ENCODE measurements around the gene POLRMT. TPM values are rescaled to one million over a fixed set of nuclear protein-coding genes. Genes with fewer than 3 reads are reported as not detected.

POLRMT gene
- total and polyA plus RNA-seq, 2 experiments from 2014 or later, result 98.0 to 148 TPM

GRCh38 chr19:609004-609346 lies 24.4 kb downstream of the POLRMT start:
- Histone ChIP-seq H3K4me1 (ENCODE audit: insufficient read depth) (no peaks in the 10 kb centered on the region), H2AFZ (no peak overlapping the region), H3K79me2 (replicated peaks; ENCODE audit: insufficient read depth) (no peaks in the 10 kb centered on the region), H3K9me2 (ENCODE audit: insufficient read depth) (no peaks in the 10 kb centered on the region), H4K20me1 (replicated peaks; ENCODE audit: insufficient read depth) (no peaks in the 10 kb centered on the region; the same call in 1 of the 2 replicates), H3K36me3 (ENCODE audit: insufficient read depth) (no peaks in the 10 kb centered on the region), H3K4me2 (no peak overlapping the region), H3K4me3 (no peak overlapping the region), H3F3A (replicated peaks; ENCODE audit: low read depth) (no peaks in the 10 kb centered on the region), H3K27ac (ENCODE audit: low read depth) (no peak overlapping the region), H3K27me3 (ENCODE audit: insufficient read depth) (no peaks in the 10 kb centered on the region)
- H3K9me3 Mint-ChIP-seq, result peaks cover 16% of the 10 kb centered on the region; the same call in 2 of the 3 replicates
- TF ChIP-seq STAT1 (IDR thresholded peaks at IDR 0.05; ENCODE audit: unreplicated experiment) (no peak), EZH2 (IDR thresholded peaks at IDR 0.05; ENCODE audit: low read depth, unreplicated experiment) (no peak), CREB1 (CRISPR knock-in tag; IDR thresholded peaks at IDR 0.05; ENCODE audit: low read depth) (no peak), NANOG (IDR thresholded peaks at IDR 0.05; ENCODE audit: borderline replicate concordance) (no peak), POLR2AphosphoS5 (IDR thresholded peaks at IDR 0.05; ENCODE audit: low read depth) (no peak), ZNF331 (CRISPR knock-in tag; IDR thresholded peaks at IDR 0.05; ENCODE audit: low read depth) (no peak), EZH2phosphoT487 (IDR thresholded peaks at IDR 0.05; ENCODE audit: unreplicated experiment) (no peak)
- TF ChIP-seq, protein P1, sequence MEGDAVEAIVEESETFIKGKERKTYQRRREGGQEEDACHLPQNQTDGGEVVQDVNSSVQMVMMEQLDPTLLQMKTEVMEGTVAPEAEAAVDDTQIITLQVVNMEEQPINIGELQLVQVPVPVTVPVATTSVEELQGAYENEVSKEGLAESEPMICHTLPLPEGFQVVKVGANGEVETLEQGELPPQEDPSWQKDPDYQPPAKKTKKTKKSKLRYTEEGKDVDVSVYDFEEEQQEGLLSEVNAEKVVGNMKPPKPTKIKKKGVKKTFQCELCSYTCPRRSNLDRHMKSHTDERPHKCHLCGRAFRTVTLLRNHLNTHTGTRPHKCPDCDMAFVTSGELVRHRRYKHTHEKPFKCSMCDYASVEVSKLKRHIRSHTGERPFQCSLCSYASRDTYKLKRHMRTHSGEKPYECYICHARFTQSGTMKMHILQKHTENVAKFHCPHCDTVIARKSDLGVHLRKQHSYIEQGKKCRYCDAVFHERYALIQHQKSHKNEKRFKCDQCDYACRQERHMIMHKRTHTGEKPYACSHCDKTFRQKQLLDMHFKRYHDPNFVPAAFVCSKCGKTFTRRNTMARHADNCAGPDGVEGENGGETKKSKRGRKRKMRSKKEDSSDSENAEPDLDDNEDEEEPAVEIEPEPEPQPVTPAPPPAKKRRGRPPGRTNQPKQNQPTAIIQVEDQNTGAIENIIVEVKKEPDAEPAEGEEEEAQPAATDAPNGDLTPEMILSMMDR (conservative IDR thresholded peaks at IDR 0.05; ENCODE audit: low read depth in 2 of 2), result no peak
- DNase-seq (ENCODE audit: low spot score), result no peak
- peaks cover 4% of the 10 kb centered on the region; the same call in 1 of the 3 replicates for H3K36me3 Mint-ChIP-seq (ENCODE audit: low read depth)
- H3K4me3 Mint-ChIP-seq, result no peak overlapping the region
- H3K27ac Mint-ChIP-seq, result no peak overlapping the region
- no peak for ATAC-seq
- H3K27me3 Mint-ChIP-seq (ENCODE audit: insufficient read depth, low read depth, poor library complexity), result peaks cover 6% of the 10 kb centered on the region
- H3K4me1 Mint-ChIP-seq, result peaks cover 4% of the 10 kb centered on the region

- H3K27me3 Mint-ChIP-seq (ENCODE audit: insufficient read depth, low read depth, poor library complexity), result peaks cover 6% of the 10 kb centered on the region
- Histone ChIP-seq H3K36me3 (ENCODE audit: insufficient read depth) (no peaks in the 10 kb centered on the region), H3K4me1 (ENCODE audit: insufficient read depth) (no peaks in the 10 kb centered on the region), H3K27me3 (ENCODE audit: insufficient read depth) (no peaks in the 10 kb centered on the region), H3K4me2 (no peak overlapping the region), H3K9me2 (ENCODE audit: insufficient read depth) (no peaks in the 10 kb centered on the region), H2AFZ (no peak overlapping the region), H3K27ac (ENCODE audit: low read depth) (no peak overlapping the region), H3F3A (replicated peaks; ENCODE audit: low read depth) (no peaks in the 10 kb centered on the region), H3K79me2 (replicated peaks; ENCODE audit: insufficient read depth) (no peaks in the 10 kb centered on the region), H3K4me3 (no peak overlapping the region), H4K20me1 (replicated peaks; ENCODE audit: insufficient read depth) (no peaks in the 10 kb centered on the region; the same call in 1 of the 2 replicates)
- no peak for ATAC-seq
- peaks cover 20% of the 10 kb centered on the region for H3K9me3 Mint-ChIP-seq
- H3K4me3 Mint-ChIP-seq, result no peak overlapping the region
- no peak overlapping the region for H3K27ac Mint-ChIP-seq
- DNase-seq (ENCODE audit: low spot score), result no peak
- H3K4me1 Mint-ChIP-seq, result peaks cover 4% of the 10 kb centered on the region
- H3K36me3 Mint-ChIP-seq (ENCODE audit: low read depth), result peaks cover 7% of the 10 kb centered on the region; the same call in 1 of the 3 replicates
- TF ChIP-seq REST (IDR thresholded peaks at IDR 0.05; ENCODE audit: unreplicated experiment), result no peak
- TF ChIP-seq, protein P1 (conservative IDR thresholded peaks at IDR 0.05; ENCODE audit: low read depth in 2 of 2), result no peak
- no peak for TF ChIP-seq NANOG (IDR thresholded peaks at IDR 0.05; ENCODE audit: borderline replicate concordance)
- TF ChIP-seq ZNF331 (CRISPR knock-in tag; IDR thresholded peaks at IDR 0.05; ENCODE audit: low read depth), result no peak
- no peak for TF ChIP-seq ETS1 (IDR thresholded peaks at IDR 0.05)
- TF ChIP-seq ZNF114 (CRISPR knock-in tag; IDR thresholded peaks at IDR 0.05), result no peak
- TF ChIP-seq POLR2AphosphoS5 (IDR thresholded peaks at IDR 0.05; ENCODE audit: low read depth), result no peak
- no peak for TF ChIP-seq EZH2phosphoT487 (IDR thresholded peaks at IDR 0.05; ENCODE audit: unreplicated experiment)
These were observed 25.0 kb downstream of the POLRMT start for GRCh38 chr19:608155-609003.
